ENCODE measurements around the gene TPTE.
"Not testable (repeated sequence)": the region's sequence is repeated elsewhere in the genome, so short reads cannot be mapped to it uniquely, and the experiment has no call there.

- not testable (repeated sequence) for TF ChIP-seq POLR2AphosphoS5 (IDR thresholded peaks at IDR 0.05; ENCODE audit: low read depth, low read length)
- TF ChIP-seq, protein P1, sequence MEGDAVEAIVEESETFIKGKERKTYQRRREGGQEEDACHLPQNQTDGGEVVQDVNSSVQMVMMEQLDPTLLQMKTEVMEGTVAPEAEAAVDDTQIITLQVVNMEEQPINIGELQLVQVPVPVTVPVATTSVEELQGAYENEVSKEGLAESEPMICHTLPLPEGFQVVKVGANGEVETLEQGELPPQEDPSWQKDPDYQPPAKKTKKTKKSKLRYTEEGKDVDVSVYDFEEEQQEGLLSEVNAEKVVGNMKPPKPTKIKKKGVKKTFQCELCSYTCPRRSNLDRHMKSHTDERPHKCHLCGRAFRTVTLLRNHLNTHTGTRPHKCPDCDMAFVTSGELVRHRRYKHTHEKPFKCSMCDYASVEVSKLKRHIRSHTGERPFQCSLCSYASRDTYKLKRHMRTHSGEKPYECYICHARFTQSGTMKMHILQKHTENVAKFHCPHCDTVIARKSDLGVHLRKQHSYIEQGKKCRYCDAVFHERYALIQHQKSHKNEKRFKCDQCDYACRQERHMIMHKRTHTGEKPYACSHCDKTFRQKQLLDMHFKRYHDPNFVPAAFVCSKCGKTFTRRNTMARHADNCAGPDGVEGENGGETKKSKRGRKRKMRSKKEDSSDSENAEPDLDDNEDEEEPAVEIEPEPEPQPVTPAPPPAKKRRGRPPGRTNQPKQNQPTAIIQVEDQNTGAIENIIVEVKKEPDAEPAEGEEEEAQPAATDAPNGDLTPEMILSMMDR (IDR thresholded peaks at IDR 0.05), result not testable (repeated sequence)
- TF ChIP-seq, protein P2, sequence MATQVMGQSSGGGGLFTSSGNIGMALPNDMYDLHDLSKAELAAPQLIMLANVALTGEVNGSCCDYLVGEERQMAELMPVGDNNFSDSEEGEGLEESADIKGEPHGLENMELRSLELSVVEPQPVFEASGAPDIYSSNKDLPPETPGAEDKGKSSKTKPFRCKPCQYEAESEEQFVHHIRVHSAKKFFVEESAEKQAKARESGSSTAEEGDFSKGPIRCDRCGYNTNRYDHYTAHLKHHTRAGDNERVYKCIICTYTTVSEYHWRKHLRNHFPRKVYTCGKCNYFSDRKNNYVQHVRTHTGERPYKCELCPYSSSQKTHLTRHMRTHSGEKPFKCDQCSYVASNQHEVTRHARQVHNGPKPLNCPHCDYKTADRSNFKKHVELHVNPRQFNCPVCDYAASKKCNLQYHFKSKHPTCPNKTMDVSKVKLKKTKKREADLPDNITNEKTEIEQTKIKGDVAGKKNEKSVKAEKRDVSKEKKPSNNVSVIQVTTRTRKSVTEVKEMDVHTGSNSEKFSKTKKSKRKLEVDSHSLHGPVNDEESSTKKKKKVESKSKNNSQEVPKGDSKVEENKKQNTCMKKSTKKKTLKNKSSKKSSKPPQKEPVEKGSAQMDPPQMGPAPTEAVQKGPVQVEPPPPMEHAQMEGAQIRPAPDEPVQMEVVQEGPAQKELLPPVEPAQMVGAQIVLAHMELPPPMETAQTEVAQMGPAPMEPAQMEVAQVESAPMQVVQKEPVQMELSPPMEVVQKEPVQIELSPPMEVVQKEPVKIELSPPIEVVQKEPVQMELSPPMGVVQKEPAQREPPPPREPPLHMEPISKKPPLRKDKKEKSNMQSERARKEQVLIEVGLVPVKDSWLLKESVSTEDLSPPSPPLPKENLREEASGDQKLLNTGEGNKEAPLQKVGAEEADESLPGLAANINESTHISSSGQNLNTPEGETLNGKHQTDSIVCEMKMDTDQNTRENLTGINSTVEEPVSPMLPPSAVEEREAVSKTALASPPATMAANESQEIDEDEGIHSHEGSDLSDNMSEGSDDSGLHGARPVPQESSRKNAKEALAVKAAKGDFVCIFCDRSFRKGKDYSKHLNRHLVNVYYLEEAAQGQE (IDR thresholded peaks at IDR 0.05; ENCODE audit: insufficient read depth in 1 of 2, low read depth in 2 of 2, low read length in 1 of 2), result not testable (repeated sequence)
Observed at GRCh38 chr21:10516889-10517288, 4.5 kb upstream of the TPTE start.

Measured in Panc1 (cell line).